ENCODE results near the gene SETDB1. TPM values are rescaled to one million over a fixed set of nuclear protein-coding genes. Genes with fewer than 3 reads are reported as not detected.

SETDB1 gene
- total and polyA plus RNA-seq, 2 of the 13 experiments (the other 11 are each of a cell fraction or from before 2014, with no cell fraction given) = 33.1 to 34.6 TPM

- no peak for TF ChIP-seq ZNF20 (CRISPR knock-in tag; IDR thresholded peaks at IDR 0.05)
Measured at GRCh38 chr1:150997949-150998348, 71.8 kb downstream of the SETDB1 start (continued).

DNA sequence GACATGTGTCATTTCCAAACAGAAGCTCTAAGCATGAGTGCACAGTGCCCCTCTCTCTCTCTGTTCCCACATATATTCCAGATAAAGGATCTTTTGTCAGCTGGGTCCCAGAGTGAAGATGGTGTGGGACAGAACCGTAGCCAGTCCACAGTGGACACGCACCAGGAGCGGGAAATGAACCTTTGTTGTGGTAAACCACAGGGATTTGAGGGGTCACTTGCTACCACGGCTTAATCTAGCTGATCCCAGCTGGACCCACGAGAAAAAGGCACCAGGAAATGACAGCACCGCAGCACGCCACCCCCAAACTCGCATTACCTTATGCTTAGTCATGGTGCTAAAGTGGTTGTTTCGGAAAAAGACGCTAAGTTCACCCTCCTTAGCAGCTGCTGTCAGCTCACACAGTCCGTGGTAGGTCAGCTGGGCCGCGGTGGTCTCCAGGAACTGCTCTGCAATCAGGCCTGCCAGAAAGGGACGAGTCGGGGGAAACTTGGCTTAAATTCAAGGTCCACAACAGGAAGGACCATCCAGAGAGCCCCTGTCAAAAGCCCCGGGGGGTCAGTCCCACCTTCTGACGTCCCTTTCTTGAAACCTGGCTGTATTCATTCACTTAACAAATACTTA is 73.0 kb downstream of the SETDB1 start:
- H3K36me3 ChIP-seq (replicated peaks in 1 of 2; ENCODE audit: control insufficient read depth in 1 of 2, insufficient read depth in 2 of 2, low read length in 2 of 2) = peaks cover 12 to 36% of the 10 kb centered on the region in 2 experiments; a peak in 4 of 5 replicates
- ChIA-PET CTCF (ENCODE audit: low intra/inter-chr PET ratio, low total read pairs) (no interaction called here), POLR2A (interaction anchor here (1.4 to 9.1 kb wide), 3 partner anchors 14 to 25 kb away, joined by 4 to 150 read pairs (median 5); partner anchors contain the start of gene ANXA9)
- no peak overlapping the region for H3K4me3 ChIP-seq (replicated peaks in 1 of 3; ENCODE audit: insufficient read depth in 1 of 3, low read depth in 2 of 3, low read length in 3 of 3)
- H3K27ac ChIP-seq (ENCODE audit: extremely low read length, insufficient read depth, low read length) = no peak overlapping the region
- DNase-seq (ENCODE audit: low spot score) (no peak), ATAC-seq (no peak), FAIRE-seq (no peak)
- intact Hi-C loops (cut with micrococcal nuclease; ENCODE audit: unreplicated experiment) = no loop called here
- H2AFZ ChIP-seq (ENCODE audit: low read length) = no peak overlapping the region
- peaks cover 50% of the 10 kb centered on the region for H3K4me1 ChIP-seq (ENCODE audit: insufficient read depth, low read length)
- peaks cover 2% of the 10 kb centered on the region for H3K79me2 ChIP-seq (ENCODE audit: insufficient read depth, low read length)
- no peaks in the 10 kb centered on the region for H3K9me3 ChIP-seq (ENCODE audit: low read length)
- no peak overlapping the region for H3K9ac ChIP-seq (ENCODE audit: insufficient read depth, low read depth, low read length)
- in situ Hi-C loops (cut with HindIII; ENCODE audit: extremely low pct_ligation_motif_present, low pct_unique_long_range_greater_than_20kb) = no loop called here
- no peaks in the 10 kb centered on the region for H3K27me3 ChIP-seq (ENCODE audit: control insufficient read depth in 1 of 2, insufficient read depth in 2 of 2, low read length in 2 of 2)
- no TSS peak for BruUV-seq (replicated peaks)
- 93% methylated on average over 12 of the region's 17 CpGs for WGBS (ENCODE audit: low lambda C conversion rate)
- no peak overlapping the region for H3K4me2 ChIP-seq (ENCODE audit: low read depth, low read length)
- no peaks in the 10 kb centered on the region for H4K20me1 ChIP-seq (ENCODE audit: insufficient read depth, low read length)
- TF ChIP-seq ZNF709 (CRISPR knock-in tag; IDR thresholded peaks at IDR 0.05) = no peak
- no peak for TF ChIP-seq ZMYM2 (CRISPR knock-in tag; IDR thresholded peaks at IDR 0.05)
- TF ChIP-seq, protein P1, sequence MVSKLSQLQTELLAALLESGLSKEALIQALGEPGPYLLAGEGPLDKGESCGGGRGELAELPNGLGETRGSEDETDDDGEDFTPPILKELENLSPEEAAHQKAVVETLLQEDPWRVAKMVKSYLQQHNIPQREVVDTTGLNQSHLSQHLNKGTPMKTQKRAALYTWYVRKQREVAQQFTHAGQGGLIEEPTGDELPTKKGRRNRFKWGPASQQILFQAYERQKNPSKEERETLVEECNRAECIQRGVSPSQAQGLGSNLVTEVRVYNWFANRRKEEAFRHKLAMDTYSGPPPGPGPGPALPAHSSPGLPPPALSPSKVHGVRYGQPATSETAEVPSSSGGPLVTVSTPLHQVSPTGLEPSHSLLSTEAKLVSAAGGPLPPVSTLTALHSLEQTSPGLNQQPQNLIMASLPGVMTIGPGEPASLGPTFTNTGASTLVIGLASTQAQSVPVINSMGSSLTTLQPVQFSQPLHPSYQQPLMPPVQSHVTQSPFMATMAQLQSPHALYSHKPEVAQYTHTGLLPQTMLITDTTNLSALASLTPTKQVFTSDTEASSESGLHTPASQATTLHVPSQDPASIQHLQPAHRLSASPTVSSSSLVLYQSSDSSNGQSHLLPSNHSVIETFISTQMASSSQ (IDR thresholded peaks at IDR 0.05; ENCODE audit: low read depth) = no peak
- TF ChIP-seq, protein P1 (CRISPR knock-in tag; IDR thresholded peaks at IDR 0.05; ENCODE audit: borderline replicate concordance) = no peak
- TF ChIP-seq ZNF644 (CRISPR knock-in tag; IDR thresholded peaks at IDR 0.05; ENCODE audit: low read depth) = no peak
- no peak for TF ChIP-seq EZH2 (conservative IDR thresholded peaks at IDR 0.05; ENCODE audit: low read depth, low read length)
- TF ChIP-seq, protein P2, sequence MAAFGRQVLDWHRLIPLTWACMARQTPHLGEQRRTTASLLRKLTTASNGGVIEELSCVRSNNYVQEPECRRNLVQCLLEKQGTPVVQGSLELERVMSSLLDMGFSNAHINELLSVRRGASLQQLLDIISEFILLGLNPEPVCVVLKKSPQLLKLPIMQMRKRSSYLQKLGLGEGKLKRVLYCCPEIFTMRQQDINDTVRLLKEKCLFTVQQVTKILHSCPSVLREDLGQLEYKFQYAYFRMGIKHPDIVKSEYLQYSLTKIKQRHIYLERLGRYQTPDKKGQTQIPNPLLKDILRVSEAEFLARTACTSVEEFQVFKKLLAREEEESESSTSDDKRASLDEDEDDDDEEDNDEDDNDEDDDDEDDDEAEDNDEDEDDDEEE (CRISPR knock-in tag; IDR thresholded peaks at IDR 0.05) = no peak
- TF ChIP-seq, protein P3, sequence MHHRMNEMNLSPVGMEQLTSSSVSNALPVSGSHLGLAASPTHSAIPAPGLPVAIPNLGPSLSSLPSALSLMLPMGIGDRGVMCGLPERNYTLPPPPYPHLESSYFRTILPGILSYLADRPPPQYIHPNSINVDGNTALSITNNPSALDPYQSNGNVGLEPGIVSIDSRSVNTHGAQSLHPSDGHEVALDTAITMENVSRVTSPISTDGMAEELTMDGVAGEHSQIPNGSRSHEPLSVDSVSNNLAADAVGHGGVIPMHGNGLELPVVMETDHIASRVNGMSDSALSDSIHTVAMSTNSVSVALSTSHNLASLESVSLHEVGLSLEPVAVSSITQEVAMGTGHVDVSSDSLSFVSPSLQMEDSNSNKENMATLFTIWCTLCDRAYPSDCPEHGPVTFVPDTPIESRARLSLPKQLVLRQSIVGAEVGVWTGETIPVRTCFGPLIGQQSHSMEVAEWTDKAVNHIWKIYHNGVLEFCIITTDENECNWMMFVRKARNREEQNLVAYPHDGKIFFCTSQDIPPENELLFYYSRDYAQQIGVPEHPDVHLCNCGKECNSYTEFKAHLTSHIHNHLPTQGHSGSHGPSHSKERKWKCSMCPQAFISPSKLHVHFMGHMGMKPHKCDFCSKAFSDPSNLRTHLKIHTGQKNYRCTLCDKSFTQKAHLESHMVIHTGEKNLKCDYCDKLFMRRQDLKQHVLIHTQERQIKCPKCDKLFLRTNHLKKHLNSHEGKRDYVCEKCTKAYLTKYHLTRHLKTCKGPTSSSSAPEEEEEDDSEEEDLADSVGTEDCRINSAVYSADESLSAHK (CRISPR knock-in tag; IDR thresholded peaks at IDR 0.05; ENCODE audit: borderline replicate concordance) = no peak
